CD1c-positive myeloid dendritic cell (primary cell): ENCODE results near the gene ADCK1.
"Not testable (repeated sequence)": the region's sequence is repeated elsewhere in the genome, so short reads cannot be mapped to it uniquely, and the experiment has no call there.

Experiments
- DNase-seq: peaks from one replicate; pipeline ENCODE4 v3.0.0-alpha.2; 2016; ENCODE audit errors: extremely low spot score

The ADCK1 gene, protein sequence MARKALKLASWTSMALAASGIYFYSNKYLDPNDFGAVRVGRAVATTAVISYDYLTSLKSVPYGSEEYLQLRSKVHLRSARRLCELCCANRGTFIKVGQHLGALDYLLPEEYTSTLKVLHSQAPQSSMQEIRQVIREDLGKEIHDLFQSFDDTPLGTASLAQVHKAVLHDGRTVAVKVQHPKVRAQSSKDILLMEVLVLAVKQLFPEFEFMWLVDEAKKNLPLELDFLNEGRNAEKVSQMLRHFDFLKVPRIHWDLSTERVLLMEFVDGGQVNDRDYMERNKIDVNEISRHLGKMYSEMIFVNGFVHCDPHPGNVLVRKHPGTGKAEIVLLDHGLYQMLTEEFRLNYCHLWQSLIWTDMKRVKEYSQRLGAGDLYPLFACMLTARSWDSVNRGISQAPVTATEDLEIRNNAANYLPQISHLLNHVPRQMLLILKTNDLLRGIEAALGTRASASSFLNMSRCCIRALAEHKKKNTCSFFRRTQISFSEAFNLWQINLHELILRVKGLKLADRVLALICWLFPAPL

DNA sequence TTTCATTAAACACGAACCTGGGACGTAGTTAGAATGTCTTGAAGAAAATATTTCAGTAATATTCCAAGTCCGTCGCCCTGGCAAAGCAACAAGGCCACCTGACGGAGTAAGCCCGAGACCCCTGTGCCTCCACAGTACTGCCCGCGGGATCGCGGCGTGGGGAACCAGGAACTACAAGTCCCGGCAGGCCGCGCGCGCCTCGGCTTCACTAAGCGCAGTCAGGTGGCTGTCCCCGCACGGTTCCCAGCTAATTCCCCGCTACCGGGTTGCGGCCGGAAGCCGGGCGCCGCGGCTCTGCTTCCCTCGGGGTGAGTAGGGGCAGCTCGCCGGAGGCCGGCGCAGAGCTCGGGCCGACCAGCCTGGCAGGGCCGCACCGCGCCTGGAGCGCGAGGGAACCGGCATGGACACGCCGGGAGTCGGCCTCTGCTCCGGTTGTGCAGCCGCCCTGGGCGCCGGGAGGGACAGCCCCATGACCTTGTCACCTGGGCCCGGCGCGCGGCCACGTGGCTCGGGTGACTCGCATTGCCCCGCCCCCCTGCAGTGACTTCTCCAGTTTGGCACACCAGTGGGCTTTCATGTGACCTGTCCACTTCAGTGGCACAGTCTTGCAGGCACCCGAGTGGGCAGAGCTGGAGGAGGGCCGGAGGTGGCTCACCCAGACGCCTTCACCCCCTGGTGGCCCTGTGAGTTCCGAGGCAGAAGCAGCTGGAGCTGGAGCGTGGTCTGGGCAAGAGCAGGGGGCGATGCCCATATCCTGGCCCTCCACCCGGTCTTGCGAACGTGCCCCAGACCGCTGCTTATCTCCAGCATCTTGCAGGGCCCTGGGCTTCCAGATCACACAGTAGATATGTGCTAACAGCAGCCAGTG lies at the start of gene ADCK1:
Gene ADCK1 (plus strand): TSS at position 247 of the 868 bp plus-strand sequence. CDS start 18,870 bp downstream, outside the sequence.
- peak; percentile 91 for DNase-seq

DNA sequence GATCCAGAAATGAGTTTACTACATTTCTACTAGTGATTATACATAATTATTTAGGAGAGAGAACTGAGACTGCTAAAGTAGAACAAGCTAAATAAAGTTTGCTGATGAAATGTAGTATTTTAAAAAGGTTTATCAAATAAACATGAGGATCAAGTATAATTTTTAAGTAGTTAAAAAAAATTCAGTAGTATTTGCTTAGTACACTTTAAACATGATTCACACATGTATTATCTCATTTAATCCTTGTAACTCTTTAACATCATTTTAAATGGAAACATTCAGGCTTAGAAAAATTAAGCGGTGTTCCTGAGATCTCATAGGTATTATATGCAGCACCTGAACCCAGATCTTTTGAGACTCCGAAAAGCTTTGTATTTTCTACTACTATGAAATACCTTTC lies 47.6 kb upstream of the ADCK1 start:
- DNase-seq, result no peak

DNA sequence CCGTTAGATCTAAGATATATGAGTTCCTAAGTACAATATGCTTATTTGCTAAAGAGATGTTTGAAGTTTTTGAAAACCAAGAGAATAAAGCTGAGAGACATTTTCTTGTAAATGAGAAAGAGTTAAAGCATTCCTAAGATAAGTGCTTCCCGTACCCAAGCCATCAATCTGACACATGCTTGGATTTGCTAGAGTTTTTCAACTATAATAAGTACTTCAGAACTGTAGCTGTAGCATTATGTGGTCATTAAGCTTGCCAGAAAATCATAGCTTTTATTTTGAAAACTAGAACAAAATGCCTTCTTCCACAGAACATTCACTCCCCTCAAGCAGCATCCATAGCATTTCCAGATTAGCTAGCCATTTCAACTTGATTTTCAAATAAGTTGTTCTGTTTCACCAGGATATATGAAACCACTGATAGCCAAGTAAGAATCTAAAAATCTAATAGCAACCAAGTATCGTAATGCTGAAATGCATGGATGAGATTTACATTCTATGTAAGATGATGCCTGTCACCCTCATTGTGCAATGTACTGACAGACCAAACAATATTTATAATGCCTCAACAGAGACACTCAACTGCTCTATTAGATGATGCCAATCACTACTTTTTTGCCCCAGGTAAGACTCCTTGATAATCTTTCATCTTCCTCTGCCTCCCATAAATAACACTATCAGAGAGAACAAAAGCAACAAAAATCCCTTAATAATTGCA lies 47.0 kb upstream of the ADCK1 start:
- DNase-seq, result no peak

DNA sequence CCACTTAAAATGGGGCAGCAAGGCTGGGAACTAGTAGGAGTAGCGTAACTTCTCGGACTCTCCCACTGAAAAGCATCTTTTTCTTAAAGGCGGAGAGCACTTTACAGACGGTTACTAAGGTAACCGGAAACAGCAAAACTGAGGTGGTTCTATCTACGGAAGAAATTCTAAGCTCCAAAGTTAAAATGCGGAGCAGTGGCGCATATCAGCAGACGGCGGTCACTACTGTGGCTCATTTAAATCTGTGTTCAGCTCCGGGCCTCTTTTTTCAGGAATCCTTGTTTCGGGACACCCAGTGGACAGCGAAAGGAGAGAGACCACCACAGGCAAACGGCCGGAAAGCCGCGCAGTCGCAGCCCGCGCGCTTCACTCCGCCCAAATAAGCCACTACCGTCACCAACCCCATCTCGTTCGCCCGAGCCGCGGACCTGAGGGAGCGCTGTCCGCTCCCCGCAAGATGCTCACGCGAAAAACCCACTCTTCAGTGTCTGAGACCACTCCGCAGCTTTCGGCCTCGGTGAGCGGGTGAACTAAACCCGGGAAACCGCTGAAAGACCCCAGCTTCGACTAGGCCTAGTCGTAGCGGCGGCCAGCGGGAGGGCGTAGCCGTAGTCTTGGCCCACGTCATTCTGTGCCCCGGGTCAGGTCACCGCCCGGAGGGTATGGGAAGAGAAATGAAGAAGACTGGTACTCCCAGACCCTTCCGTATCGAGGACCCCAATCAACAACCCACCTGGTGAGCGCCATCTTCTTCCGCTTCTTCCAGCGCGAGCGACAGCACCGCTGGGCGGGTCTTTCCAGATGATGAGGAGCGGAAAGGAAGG lies 39.3 kb upstream of the ADCK1 start, which contains the start of gene SNW1:
Gene SNW1 (minus strand): TSS at position 776 of the 824 bp plus-strand sequence. CDS start 29 bp downstream, at position 747.
- DNase-seq, result peak; percentile 98

DNA sequence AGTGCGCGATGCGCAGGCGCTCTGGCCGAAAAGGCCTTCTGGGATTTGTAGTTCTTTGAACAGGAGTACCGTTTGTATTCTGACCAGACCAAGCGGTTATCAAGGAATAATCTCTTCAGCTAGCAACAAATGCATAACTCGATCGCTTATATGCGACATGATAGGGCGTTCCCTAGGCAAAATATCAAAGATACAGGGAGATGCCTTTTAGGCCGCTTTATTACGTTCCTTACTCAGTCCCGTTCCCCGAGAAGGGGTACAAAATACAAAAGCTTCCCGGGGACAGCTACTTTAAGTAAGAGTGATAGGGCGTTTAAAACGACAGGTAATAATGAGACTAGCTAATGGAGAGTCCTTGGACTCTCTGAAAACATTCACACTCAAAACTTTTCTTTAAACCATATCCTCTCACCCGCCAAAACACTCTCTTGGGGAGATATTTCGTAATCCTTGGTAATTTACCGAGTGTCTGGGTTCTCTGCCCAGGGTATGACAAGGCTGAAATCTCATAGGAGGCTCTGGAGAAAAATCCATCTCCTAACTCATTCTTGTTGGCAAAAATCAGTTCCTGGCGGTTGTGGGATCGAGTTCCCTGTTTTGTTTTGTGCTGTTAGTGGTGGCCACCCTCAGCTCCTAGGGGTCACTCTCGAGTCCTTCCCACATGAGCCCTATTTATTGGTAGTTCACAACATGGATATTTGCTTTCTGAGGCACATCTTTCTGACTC lies 38.5 kb upstream of the ADCK1 start:
- DNase-seq, result peak; percentile 48

DNA sequence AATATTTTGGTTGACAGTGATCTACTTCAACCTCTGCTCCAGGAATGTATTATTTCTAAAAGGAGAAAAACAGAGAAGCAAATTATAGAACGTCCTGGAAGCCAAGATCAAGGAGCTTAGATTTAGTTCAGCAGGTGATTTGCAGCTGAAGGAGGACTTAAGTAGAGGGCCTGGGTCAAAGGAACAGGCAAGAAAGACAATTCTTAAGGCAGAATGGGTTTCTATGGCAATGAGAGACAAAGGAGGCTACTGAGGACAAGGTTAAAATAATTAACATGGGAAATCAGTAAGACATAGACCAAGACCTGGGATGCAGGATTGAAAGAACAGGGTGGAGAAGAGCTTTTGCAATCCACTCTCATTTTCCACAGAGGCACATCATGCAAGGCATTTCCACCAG lies 36.6 kb upstream of the ADCK1 start:
- no peak for DNase-seq

DNA sequence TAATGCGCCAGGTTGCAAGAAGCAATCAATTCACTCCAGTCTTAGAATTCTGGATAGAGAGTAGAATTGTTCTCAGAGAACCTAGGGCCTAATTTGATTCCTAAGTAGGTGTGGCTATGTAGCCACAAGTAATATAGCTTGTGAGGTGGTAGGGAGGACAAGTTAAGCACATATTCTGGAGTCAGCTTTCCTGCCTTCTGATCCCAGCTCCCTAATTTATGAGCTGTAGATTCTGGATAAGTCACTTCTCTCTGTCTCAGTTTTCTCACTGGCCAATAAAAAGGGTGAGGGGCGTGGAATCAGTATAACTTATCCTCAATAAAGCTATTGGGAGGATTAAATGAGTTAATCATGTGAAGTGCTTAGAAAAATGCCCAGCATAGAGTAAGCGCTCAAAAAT lies 35.9 kb upstream of the ADCK1 start:
- DNase-seq, result no peak

- not testable (repeated sequence) for DNase-seq
Measured at GRCh38 chr14:77768442-77769069, 31.4 kb upstream of the ADCK1 start.

DNA sequence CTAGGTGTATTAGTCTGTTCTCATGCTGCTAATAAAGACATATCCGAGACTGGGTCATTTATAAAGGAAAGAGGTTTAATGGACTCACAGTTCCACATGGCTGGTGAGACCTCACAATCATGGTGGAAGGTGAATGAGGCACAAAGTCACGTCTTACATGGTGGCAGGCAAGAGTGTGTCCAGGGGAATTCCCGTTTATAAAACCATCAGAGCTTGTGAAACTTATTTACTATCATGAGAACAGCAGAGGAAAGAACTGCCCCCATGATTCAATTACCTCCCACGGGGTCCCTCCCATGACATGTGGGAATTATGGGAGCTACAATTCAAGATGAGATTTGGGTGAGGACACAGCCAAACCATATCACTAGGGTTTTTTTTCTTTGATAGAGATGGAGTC lies 25.9 kb upstream of the ADCK1 start:
- DNase-seq, result not testable (repeated sequence)

DNA sequence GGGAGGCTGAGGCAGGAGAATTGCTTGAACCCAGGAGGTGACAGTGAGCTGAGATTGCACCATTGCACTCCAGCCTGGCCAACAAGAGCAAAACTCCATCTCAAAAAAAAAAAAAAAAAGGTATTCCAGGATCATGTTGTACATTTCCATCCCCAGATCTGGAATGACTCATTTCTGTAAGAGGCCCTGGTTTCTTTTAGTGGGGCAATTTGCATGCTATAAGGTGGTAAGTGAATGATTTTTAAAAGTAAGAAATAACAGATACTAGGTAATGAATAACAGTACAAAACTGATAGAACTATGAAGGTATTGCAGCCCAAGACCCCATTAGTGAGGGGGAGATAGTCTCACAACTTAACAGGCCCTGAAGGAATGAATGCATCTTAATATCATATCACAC lies 17.7 kb upstream of the ADCK1 start:
- DNase-seq, result no peak

- no peak for DNase-seq
Measured at GRCh38 chr14:77786148-77786547, 13.8 kb upstream of the ADCK1 start.

GRCh38 chr14:77790566-77791224 lies 9.2 kb upstream of the ADCK1 start:
- DNase-seq, result no peak

DNA sequence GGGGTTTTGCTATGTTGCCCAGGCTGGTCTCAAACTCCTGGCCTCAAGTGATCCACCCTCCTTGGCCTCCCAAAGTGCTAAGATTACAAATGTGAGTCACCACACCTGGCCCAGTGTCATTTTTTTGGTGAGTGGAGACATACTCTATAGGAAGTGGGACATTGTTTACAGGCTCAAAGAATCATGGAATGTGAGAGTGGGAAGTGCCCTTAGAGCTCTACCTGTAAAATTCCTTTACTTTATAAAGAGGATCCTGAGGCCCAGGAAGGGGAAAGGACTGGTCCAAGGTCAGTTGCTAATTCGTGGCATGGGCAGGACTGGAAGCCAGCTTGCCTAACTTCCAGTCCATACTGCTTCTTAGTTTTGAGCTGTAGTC lies 8.7 kb upstream of the ADCK1 start:
- DNase-seq, result no peak

DNA sequence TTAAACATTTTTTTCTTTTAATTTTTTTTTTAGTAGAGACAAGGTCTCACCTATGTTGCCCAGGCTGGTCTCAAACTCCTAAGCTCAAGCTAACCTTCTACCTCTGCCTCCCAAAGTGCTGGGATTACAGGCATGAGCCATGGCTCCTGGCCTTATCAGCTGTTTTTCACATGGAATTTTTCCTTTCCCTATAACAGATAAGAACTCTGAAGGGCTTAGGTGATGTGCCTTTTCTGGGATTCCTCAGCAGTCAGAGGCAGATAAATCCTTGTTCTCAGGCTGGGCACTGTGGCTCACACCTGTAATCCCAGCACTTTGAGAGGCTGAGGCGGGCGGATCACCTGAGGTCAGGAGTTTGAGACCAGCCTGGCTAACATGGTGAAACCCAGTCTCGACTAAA lies 6.7 kb upstream of the ADCK1 start:
- not testable (repeated sequence) for DNase-seq

DNA sequence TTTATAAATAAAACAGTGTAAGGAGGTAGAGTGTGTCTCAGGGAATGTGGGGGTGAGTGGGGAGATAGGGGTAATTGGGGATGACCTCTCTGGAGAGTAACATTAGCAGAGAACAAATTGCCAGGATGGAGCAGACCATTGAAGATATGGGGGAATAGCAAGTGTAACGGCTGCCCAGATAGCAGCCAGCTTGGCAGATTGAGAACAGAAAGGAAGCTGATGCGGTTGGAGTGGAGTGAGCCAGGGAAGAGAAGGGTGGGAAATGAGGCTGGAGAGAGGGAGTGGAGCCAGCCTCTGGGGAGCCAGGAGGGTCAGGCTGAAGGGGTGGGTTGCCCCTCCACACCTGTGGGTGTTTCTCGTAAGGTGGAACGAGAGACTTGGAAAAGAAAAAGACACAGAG lies 5.6 kb upstream of the ADCK1 start:
- DNase-seq, result no peak

- DNase-seq, result not testable (repeated sequence)
Measured at GRCh38 chr14:77799456-77799855, 453 bp upstream of the ADCK1 start.

DNA sequence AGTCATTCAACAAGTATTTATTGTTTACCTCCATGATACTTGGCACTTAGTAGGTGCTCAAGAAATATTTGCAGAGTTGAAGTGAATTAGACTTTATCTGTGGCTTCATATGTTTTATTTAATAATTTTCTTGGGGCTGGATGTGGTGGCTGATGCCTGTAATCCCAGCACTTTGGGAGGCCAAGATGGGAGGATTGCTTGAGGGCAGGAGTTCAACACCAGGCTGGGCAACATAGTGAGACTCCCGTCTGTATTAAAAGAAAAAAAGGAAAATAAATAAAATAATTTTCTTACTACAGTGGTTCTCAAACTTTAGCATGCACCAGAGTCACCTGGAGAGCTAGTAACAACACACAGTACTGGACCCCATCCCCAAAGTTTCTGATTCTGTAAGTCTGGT lies 905 bp downstream of the ADCK1 start:
- DNase-seq, result no peak

- DNase-seq, result no peak
Measured at GRCh38 chr14:77804592-77804991, 4.7 kb downstream of the ADCK1 start.

DNA sequence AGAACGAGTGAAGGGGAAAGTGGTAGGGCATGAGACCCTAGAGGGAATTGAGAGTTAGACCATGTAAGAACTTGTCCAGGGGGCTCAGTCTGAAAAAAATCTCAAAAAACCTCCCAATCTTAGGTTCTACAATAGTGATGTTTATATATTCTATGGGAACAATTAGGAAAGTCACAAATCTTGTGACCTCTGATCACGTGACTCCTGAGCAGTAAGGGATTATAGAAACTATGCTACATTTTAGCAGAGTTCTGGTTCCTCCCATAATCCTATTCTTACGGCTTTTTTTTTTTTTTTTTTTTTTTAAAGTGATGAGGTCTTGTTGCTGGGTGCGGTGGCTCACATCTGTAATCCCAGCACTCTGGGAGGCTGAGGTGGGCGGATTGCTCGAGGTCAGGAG lies 5.8 kb downstream of the ADCK1 start:
- no peak for DNase-seq
